RWPE2 (cell line): Measurements from ENCODE around the gene SHTN1.

ENCODE experiments used
- ATAC-seq: fragments of 200-7000 bp; cut with Tn5 transposase; 3 replicates; pipeline ENCODE4 v1.9.1; 2021; ENCODE audit warnings: low read depth
- DNase-seq: peaks from one replicate; pipeline ENCODE4 v3.0.0-alpha.2; 2020; ENCODE audit warnings: low spot score
- H3K27ac ChIP-seq: fragments of 450-650 bp; 2 replicates; pipeline ENCODE4 v1.5.1; 2017; ENCODE audit warnings: mild to moderate bottlenecking; ENCODE audit not compliant: poor library complexity, severe bottlenecking
- H3K27me3 ChIP-seq: fragments of 250-450 bp; sonication (Bioruptor Pico); 2 replicates; pipeline ENCODE4 v1.5.1; 2021; ENCODE audit warnings: mild to moderate bottlenecking, moderate library complexity; ENCODE audit not compliant: insufficient read depth, poor library complexity, severe bottlenecking
- H3K36me3 ChIP-seq: fragments of 250-450 bp; sonication (Bioruptor Pico); 2 replicates; pipeline ENCODE4 v1.5.1; 2020; ENCODE audit warnings: low read depth, mild to moderate bottlenecking, moderate library complexity
- H3K4me1 ChIP-seq: fragments of 250-450 bp; sonication (Bioruptor Pico); 2 replicates; pipeline ENCODE4 v1.5.1; 2021; ENCODE audit warnings: mild to moderate bottlenecking, moderate library complexity; ENCODE audit not compliant: insufficient read depth, poor library complexity, severe bottlenecking
- H3K4me3 ChIP-seq: fragments of 250-450 bp; sonication (Bioruptor Pico); 2 replicates; pipeline ENCODE4 v1.5.1; 2021; ENCODE audit warnings: mild to moderate bottlenecking, moderate library complexity; ENCODE audit not compliant: severe bottlenecking
- H3K9me3 ChIP-seq: fragments of 250-450 bp; sonication (Bioruptor Pico); 2 replicates; pipeline ENCODE4 v1.5.1; 2021; ENCODE audit warnings: mild to moderate bottlenecking, moderate library complexity; ENCODE audit not compliant: severe bottlenecking
- TF ChIP-seq, protein P1 (sequence below): fragments of 450-650 bp; IDR thresholded peaks from one replicate; pipeline ENCODE4 v1.5.1; 2017; ENCODE audit warnings: mild to moderate bottlenecking, moderate library complexity; ENCODE audit not compliant: poor library complexity, severe bottlenecking

SHTN1 gene

DNA sequence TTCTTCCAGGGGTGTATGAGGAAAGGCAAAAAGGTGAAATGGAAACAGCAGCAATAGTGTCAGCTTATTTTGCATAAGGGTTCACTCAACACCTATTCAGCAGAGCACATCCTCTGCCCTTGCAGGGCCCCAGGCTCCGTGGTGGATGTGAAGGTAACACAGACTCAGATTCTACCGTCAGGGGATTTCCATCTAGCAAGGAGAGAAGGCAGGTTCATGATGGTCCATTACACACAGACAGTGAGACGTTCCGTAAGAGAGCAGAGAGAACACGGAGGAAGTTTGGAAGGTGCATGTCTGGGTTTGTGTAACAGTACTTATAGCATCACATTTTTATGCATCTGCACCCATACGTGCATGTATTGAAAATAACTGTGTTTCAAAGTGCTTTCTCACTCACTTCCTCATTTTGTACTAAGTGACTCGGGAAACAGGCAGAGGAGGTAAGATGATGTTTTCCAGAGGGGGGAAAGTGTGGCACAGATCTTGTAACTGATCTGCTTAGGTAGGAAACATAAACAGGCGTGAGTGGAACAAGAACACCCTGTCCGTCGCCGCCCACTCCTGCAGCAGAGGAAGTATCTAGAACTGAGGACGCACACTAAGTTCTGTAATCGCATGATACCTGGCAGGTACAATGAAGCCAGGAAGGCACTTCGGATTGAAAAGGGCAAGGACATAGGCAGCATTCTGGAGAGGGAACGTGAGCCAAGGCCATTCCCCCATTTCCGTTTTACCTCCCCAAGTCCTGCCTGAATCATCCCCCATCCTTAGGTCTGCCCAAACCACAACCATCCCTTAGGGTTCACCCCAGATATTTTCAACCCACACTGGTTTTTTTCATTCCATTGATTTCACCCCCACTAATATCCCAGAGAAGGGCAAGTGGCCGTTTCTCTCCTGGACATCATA is 156.7 kb downstream of the SHTN1 start:
- Histone ChIP-seq H3K27ac (peak overlapping the region; percentile 18), H3K4me3 (peak overlapping the region; percentile 49), H3K36me3 (no peaks in the 10 kb centered on the region), H3K9me3 (no peaks in the 10 kb centered on the region), H3K4me1 (peaks cover 6% of the 10 kb centered on the region), H3K27me3 (no peaks in the 10 kb centered on the region)
- DNase-seq (no peak), ATAC-seq (no peak)
- TF ChIP-seq, protein P1, sequence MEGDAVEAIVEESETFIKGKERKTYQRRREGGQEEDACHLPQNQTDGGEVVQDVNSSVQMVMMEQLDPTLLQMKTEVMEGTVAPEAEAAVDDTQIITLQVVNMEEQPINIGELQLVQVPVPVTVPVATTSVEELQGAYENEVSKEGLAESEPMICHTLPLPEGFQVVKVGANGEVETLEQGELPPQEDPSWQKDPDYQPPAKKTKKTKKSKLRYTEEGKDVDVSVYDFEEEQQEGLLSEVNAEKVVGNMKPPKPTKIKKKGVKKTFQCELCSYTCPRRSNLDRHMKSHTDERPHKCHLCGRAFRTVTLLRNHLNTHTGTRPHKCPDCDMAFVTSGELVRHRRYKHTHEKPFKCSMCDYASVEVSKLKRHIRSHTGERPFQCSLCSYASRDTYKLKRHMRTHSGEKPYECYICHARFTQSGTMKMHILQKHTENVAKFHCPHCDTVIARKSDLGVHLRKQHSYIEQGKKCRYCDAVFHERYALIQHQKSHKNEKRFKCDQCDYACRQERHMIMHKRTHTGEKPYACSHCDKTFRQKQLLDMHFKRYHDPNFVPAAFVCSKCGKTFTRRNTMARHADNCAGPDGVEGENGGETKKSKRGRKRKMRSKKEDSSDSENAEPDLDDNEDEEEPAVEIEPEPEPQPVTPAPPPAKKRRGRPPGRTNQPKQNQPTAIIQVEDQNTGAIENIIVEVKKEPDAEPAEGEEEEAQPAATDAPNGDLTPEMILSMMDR, result no peak

DNA sequence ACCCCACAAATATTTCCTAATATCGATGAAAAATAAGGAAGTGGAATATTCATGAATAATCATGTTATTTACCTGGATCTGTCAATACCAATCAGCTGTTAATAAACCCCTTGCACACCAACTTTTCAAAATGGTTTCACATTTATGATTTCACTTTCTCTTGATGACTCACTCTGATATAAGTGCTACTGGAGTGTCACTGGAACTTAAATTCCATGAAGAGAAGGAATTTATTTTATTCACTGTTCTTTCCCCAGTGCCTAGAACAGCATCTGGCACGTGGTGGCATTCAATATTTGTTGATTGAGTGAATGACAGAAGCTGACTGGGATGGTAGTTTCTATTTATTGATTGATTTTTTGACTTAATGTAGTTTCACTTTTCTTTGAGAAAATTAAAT is 159.2 kb downstream of the SHTN1 start:
- Histone ChIP-seq H3K27ac (no peak overlapping the region), H3K27me3 (no peaks in the 10 kb centered on the region), H3K4me1 (peaks cover 6% of the 10 kb centered on the region), H3K4me3 (no peak overlapping the region), H3K9me3 (no peaks in the 10 kb centered on the region), H3K36me3 (no peaks in the 10 kb centered on the region)
- no peak for ATAC-seq
- TF ChIP-seq, protein P1, result no peak
- no peak for DNase-seq

DNA sequence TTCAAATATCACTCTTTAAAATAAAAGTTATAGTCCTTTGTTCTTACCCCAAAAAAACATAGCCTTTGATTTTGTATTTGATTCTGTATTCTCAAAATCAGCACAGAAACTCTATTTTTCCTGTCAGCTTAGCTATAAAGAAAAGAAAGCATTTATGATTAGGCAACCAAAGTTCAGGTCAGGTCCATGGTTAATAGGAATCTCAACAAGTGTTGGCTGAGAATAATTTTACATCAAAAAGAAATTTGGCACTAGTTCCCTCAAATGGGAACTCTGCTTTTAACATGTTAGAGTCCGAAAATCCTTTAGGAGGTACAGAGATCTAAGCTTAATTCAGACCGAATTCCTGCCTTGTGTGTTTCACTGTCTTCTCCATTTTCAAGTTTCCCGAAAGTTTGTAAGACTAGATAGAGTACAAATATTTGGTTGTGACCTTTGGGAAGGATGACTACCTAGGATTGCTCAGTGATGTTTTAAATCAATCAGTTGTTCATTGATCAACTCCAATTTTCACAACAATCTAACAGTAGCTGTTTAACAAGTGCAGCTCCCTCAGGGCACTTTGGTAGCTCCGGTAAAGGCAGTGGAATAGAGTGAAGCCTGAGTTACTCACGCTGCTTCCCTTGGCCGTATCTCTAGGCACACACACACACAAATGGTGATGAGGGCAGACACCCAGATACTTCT is 164.5 kb downstream of the SHTN1 start:
- Histone ChIP-seq H3K36me3 (no peaks in the 10 kb centered on the region), H3K27ac (no peak overlapping the region), H3K4me3 (no peak overlapping the region), H3K9me3 (no peaks in the 10 kb centered on the region), H3K27me3 (no peaks in the 10 kb centered on the region), H3K4me1 (no peaks in the 10 kb centered on the region)
- DNase-seq (no peak), ATAC-seq (no peak)
- TF ChIP-seq, protein P1, result no peak

DNA sequence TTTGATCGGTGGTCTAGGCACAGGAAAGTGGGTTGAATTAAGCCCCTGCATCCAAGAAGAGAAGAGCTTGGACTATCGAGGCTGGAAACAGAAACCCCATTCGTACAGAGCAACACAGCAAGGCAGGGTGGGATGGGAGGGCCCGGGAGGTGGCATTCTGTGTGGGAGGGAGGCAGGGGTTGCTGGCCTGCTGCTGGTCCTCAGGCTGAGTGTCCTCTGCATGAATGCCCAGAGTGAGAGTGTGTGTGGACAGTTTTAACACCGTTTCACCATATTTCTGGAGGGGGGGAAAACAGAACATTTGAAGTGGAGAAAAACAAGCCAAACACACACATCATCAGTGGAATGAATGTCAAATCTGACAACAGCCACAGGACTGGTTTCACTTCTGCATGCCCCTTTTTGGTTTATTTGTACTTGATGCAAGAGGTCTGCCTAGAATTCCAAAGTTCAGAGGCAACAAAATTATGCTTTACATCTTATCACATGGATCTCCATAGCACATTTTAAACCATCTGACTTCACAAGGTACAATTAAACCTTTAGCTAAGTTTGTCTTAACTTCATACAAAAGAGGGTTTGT is 166.8 kb downstream of the SHTN1 start:
- no peak overlapping the region for H3K4me3 ChIP-seq
- no peaks in the 10 kb centered on the region for H3K4me1 ChIP-seq
- H3K27ac ChIP-seq, result no peak overlapping the region
- H3K9me3 ChIP-seq, result no peaks in the 10 kb centered on the region
- ATAC-seq, result no peak
- H3K27me3 ChIP-seq, result no peaks in the 10 kb centered on the region
- no peak for DNase-seq
- TF ChIP-seq, protein P1, result no peak
- no peaks in the 10 kb centered on the region for H3K36me3 ChIP-seq
